ENCODE data around the gene ZDHHC4. TPM values are rescaled to one million over a fixed set of nuclear protein-coding genes. Genes with fewer than 3 reads are reported as not detected.

ZDHHC4 gene
- total and polyA plus RNA-seq, 2 of the 13 experiments (the other 11 are each of a cell fraction or from before 2014, with no cell fraction given) = 83.2 to 188 TPM

- no peak for TF ChIP-seq IRF9 (CRISPR knock-in tag; IDR thresholded peaks at IDR 0.05; ENCODE audit: borderline replicate concordance)
- TF ChIP-seq RXRA (CRISPR knock-in tag; IDR thresholded peaks at IDR 0.05) = peak; percentile 11; the same call in 1 of the 2 replicates
- no peak for TF ChIP-seq MBD4 (IDR thresholded peaks at IDR 0.05; ENCODE audit: borderline replicate concordance, low read length)
- no peak for TF ChIP-seq ZBTB33 (CRISPR knock-in tag; IDR thresholded peaks at IDR 0.05)
- TF ChIP-seq ZNF883 (CRISPR knock-in tag; IDR thresholded peaks at IDR 0.05; ENCODE audit: not compliant biosample characterization) = no peak
- peak; percentile 90 for TF ChIP-seq MAX (IDR thresholded peaks at IDR 0.05)
- TF ChIP-seq IKZF5 (CRISPR knock-in tag; IDR thresholded peaks at IDR 0.05) = no peak
- peak; percentile 39; the same call in 1 of the 2 replicates for TF ChIP-seq ZFP91 (CRISPR knock-in tag; IDR thresholded peaks at IDR 0.05; ENCODE audit: borderline replicate concordance)
- peak; percentile 97 for TF ChIP-seq GABPA (IDR thresholded peaks at IDR 0.05; ENCODE audit: low read depth, low read length)
- peak; percentile 81 for TF ChIP-seq GABPA (CRISPR knock-in tag; IDR thresholded peaks at IDR 0.05; ENCODE audit: low read depth)
- peak; percentile 69; the same call in 1 of the 2 replicates for TF ChIP-seq RBFOX2 (IDR thresholded peaks at IDR 0.05; ENCODE audit: low read depth, low read length)
- no peak for TF ChIP-seq SOX5 (CRISPR knock-in tag; IDR thresholded peaks at IDR 0.05; ENCODE audit: borderline replicate concordance)
- 0 out of 2 replicates have a peak, but pooled peaks have one; percentile 22 for TF ChIP-seq ZSCAN25 (CRISPR knock-in tag; IDR thresholded peaks at IDR 0.05)
- TF ChIP-seq AGO2 (optimal IDR thresholded peaks at IDR 0.05; ENCODE audit: low read depth, low read length) = peak; percentile 22
- no peak for TF ChIP-seq RARG (CRISPR knock-in tag; IDR thresholded peaks at IDR 0.05; ENCODE audit: low read depth)
- TF ChIP-seq TFDP1 (CRISPR knock-in tag; IDR thresholded peaks at IDR 0.05; ENCODE audit: borderline replicate concordance) = peak; percentile 47; the same call in 1 of the 2 replicates
- no peak for TF ChIP-seq SRY (CRISPR knock-in tag; IDR thresholded peaks at IDR 0.05)
- no peak for TF ChIP-seq ZBTB25 (CRISPR knock-in tag; IDR thresholded peaks at IDR 0.05)
- no peak for TF ChIP-seq SNAI1 (CRISPR knock-in tag; IDR thresholded peaks at IDR 0.05; ENCODE audit: borderline replicate concordance)
Measured at GRCh38 chr7:6636741-6637543, 59.7 kb downstream of the ZDHHC4 start, which contains the start of gene ZNF316 (continued).
